Hepatic stellate cell (primary cell): Measurements from ENCODE around the gene PTTG2.

Experiments used
- DNase-seq: peaks from one replicate; pipeline ENCODE4 v3.0.0; 2011; ENCODE audit warnings: low spot score

Gene PTTG2

DNA sequence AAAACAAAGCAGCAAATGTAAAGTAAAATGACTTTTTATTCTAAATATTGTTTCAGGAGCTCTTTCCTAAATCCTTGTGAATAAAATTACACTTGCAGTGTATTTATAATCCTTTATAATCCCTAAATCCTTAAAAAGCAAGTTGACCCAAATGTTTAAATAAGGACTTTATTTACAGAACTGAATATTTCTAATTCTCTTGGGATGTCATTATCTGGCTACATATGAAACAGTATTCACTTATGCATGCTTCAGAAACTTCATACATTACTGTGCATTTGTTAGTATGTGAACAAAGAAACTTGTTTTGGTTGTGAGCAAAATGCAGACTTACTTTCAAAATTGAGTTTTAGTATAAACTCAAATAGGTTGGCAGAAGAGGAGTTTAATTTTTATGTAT, 49.2 kb downstream of the PTTG2 start:
- DNase-seq, result no peak

- no peak for DNase-seq
Observed at GRCh38 chr4:38009949-38010348, 49.8 kb downstream of the PTTG2 start.
